ENCODE results near the gene DIO2. TPM values are rescaled to one million over a fixed set of nuclear protein-coding genes. Genes with fewer than 3 reads are reported as not detected.

Gene DIO2
- total RNA-seq, 1 experiment from 2014 or later = 0.04 TPM

- ChIA-PET POLR2A (no interaction called here), CTCF (no interaction called here)
- H3K36me3 Mint-ChIP-seq = peaks cover 3% of the 10 kb centered on the region; the same call in 1 of the 2 replicates
- TF ChIP-seq, protein P1, sequence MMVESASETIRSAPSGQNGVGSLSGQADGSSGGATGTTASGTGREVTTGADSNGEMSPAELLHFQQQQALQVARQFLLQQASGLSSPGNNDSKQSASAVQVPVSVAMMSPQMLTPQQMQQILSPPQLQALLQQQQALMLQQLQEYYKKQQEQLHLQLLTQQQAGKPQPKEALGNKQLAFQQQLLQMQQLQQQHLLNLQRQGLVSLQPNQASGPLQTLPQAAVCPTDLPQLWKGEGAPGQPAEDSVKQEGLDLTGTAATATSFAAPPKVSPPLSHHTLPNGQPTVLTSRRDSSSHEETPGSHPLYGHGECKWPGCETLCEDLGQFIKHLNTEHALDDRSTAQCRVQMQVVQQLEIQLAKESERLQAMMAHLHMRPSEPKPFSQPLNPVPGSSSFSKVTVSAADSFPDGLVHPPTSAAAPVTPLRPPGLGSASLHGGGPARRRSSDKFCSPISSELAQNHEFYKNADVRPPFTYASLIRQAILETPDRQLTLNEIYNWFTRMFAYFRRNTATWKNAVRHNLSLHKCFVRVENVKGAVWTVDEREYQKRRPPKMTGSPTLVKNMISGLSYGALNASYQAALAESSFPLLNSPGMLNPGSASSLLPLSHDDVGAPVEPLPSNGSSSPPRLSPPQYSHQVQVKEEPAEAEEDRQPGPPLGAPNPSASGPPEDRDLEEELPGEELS (CRISPR knock-in tag; IDR thresholded peaks at IDR 0.05) = no peak
- no peak for TF ChIP-seq ZNF263 (CRISPR knock-in tag; IDR thresholded peaks at IDR 0.05; ENCODE audit: low read depth)
- no peak for TF ChIP-seq TCF7 (CRISPR knock-in tag; IDR thresholded peaks at IDR 0.05; ENCODE audit: low read depth)
- no peak for TF ChIP-seq MYBL2 (CRISPR knock-in tag; IDR thresholded peaks at IDR 0.05)
- no peak for TF ChIP-seq ETV6 (CRISPR knock-in tag; IDR thresholded peaks at IDR 0.05)
- TF ChIP-seq ZNF281 (CRISPR knock-in tag; IDR thresholded peaks at IDR 0.05) = no peak
- no peak for TF ChIP-seq CREM (CRISPR knock-in tag; IDR thresholded peaks at IDR 0.05)
- no peak for TF ChIP-seq ZNF121 (CRISPR knock-in tag; IDR thresholded peaks at IDR 0.05)
- TF ChIP-seq, protein P2, sequence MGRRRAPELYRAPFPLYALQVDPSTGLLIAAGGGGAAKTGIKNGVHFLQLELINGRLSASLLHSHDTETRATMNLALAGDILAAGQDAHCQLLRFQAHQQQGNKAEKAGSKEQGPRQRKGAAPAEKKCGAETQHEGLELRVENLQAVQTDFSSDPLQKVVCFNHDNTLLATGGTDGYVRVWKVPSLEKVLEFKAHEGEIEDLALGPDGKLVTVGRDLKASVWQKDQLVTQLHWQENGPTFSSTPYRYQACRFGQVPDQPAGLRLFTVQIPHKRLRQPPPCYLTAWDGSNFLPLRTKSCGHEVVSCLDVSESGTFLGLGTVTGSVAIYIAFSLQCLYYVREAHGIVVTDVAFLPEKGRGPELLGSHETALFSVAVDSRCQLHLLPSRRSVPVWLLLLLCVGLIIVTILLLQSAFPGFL (CRISPR knock-in tag; IDR thresholded peaks at IDR 0.05; ENCODE audit: borderline replicate concordance) = no peak
- TF ChIP-seq ESRRA (CRISPR knock-in tag; IDR thresholded peaks at IDR 0.05; ENCODE audit: borderline replicate concordance) = no peak
- no peak for TF ChIP-seq TP53 (CRISPR knock-in tag; IDR thresholded peaks at IDR 0.05)
- TF ChIP-seq PRRX2 (CRISPR knock-in tag; IDR thresholded peaks at IDR 0.05) = no peak
- no peak for TF ChIP-seq RELA (CRISPR knock-in tag; IDR thresholded peaks at IDR 0.05; ENCODE audit: borderline replicate concordance)
- TF ChIP-seq ZMAT4 (CRISPR knock-in tag; IDR thresholded peaks at IDR 0.05) = no peak
- no peak overlapping the region for H3K4me3 Mint-ChIP-seq
- peaks cover 10% of the 10 kb centered on the region for H3K4me1 Mint-ChIP-seq
- DNase-seq (ENCODE audit: low spot score) (no peak), ATAC-seq (no peak)
- no peak overlapping the region for H3K27ac Mint-ChIP-seq
- peaks cover 7% of the 10 kb centered on the region for H3K9me3 Mint-ChIP-seq
- H3K27me3 Mint-ChIP-seq (ENCODE audit: low read depth) = peaks cover 4% of the 10 kb centered on the region
Observed at GRCh38 chr14:80215081-80215480, 3.8 kb upstream of the DIO2 start.

DNA sequence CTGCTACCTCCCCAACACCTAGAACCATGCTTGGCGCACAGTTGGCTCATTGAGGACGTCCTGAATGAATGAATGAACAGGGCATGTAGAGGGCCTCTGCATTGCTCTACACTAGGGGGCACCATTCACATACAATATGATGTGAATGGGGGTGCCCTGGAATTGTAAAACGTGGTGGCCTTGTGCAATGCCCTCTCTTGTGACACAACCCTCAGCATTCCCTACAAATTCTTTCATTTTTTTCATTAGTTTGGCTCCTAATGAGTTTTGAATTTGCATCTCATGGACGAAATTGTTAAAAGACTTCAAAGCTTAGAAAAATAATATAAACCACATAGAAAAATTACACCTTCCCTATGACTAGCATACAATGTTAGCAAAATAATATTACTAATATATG, 2.3 kb upstream of the DIO2 start:
- H3K27me3 Mint-ChIP-seq (ENCODE audit: low read depth) = peaks cover 4% of the 10 kb centered on the region
- ChIA-PET POLR2A (no interaction called here), CTCF (interaction anchor here (0.8 to 1.6 kb wide), 4 partner anchors 11 to 714 kb away, joined by 3 to 13 read pairs (median 3); no protein-coding TSS in a partner anchor)
- no peak overlapping the region for H3K4me3 Mint-ChIP-seq
- peaks cover 10% of the 10 kb centered on the region for H3K4me1 Mint-ChIP-seq
- no peak overlapping the region for H3K27ac Mint-ChIP-seq
- TF ChIP-seq GABPB1 (CRISPR knock-in tag; IDR thresholded peaks at IDR 0.05) (no peak), CTCF (IDR thresholded peaks at IDR 0.05) (peak; percentile 51)
- peaks cover 3% of the 10 kb centered on the region; the same call in 1 of the 2 replicates for H3K36me3 Mint-ChIP-seq
- DNase-seq (ENCODE audit: low spot score) = peak; percentile 41
- peaks cover 7% of the 10 kb centered on the region; the same call in 1 of the 2 replicates for H3K9me3 Mint-ChIP-seq
- peak; percentile 91 for ATAC-seq

All from WTC11 (cell line).